CD4-positive, alpha-beta T cell treated with Interferon gamma for 1 hour (primary cell): ENCODE data around the gene LRMDA.

Experiments
- DNase-seq: peaks from one replicate; pipeline ENCODE4 v3.0.0-alpha.2; 2020

The LRMDA gene

GRCh38 chr10:76074659-76075058 is 643.2 kb downstream of the LRMDA start:
- DNase-seq, result no peak

GRCh38 chr10:76080451-76080850 is 649.0 kb downstream of the LRMDA start:
- no peak for DNase-seq

- no peak for DNase-seq
These were observed 649.6 kb downstream of the LRMDA start for GRCh38 chr10:76080991-76081390.

GRCh38 chr10:76082232-76082631 is 650.8 kb downstream of the LRMDA start:
- no peak for DNase-seq

- DNase-seq, result no peak
These were observed 651.5 kb downstream of the LRMDA start for GRCh38 chr10:76082956-76083355.

- DNase-seq, result no peak
These were observed 653.8 kb downstream of the LRMDA start for GRCh38 chr10:76085002-76085816.

- DNase-seq, result no peak
These were observed 654.4 kb downstream of the LRMDA start for GRCh38 chr10:76085817-76086167.

- no peak for DNase-seq
These were observed 654.8 kb downstream of the LRMDA start for GRCh38 chr10:76086170-76086760.

GRCh38 chr10:76086761-76087639 is 655.6 kb downstream of the LRMDA start:
- DNase-seq, result no peak

- DNase-seq, result no peak
These were observed 656.6 kb downstream of the LRMDA start for GRCh38 chr10:76088008-76088407.

GRCh38 chr10:76088980-76089379 is 657.6 kb downstream of the LRMDA start:
- DNase-seq, result no peak

- no peak for DNase-seq
These were observed 658.2 kb downstream of the LRMDA start for GRCh38 chr10:76089556-76090180.

GRCh38 chr10:76091926-76092325 is 660.5 kb downstream of the LRMDA start:
- DNase-seq, result no peak

GRCh38 chr10:76106611-76107010 is 675.2 kb downstream of the LRMDA start:
- no peak for DNase-seq

- DNase-seq, result no peak
These were observed 677.3 kb downstream of the LRMDA start for GRCh38 chr10:76108563-76109359.

- no peak for DNase-seq
These were observed 680.0 kb downstream of the LRMDA start for GRCh38 chr10:76111404-76111803.

- no peak for DNase-seq
These were observed 680.8 kb downstream of the LRMDA start for GRCh38 chr10:76111986-76112825.

- DNase-seq, result no peak
These were observed 681.4 kb downstream of the LRMDA start for GRCh38 chr10:76112826-76113150.

- no peak for DNase-seq
These were observed 682.5 kb downstream of the LRMDA start for GRCh38 chr10:76113952-76114351.

- DNase-seq, result no peak
These were observed 683.2 kb downstream of the LRMDA start for GRCh38 chr10:76114581-76115001.

GRCh38 chr10:76115131-76115470 is 683.7 kb downstream of the LRMDA start:
- no peak for DNase-seq
